ENCODE data around the gene EXOSC7. TPM values are rescaled to one million over a fixed set of nuclear protein-coding genes. Genes with fewer than 3 reads are reported as not detected.
A peak's percentile ranks its signal among the peaks of the same experiment; 100 is the strongest.

EXOSC7 gene
- total and polyA plus RNA-seq, 9 of the 15 experiments (the other 6 are each of a cell fraction or from before 2014, with no cell fraction given): 88.5 to 237 (median 112) TPM

- TF ChIP-seq CHD7 (IDR thresholded peaks at IDR 0.05; ENCODE audit: low read depth, low read length): no peak
- peak; percentile 89 for TF ChIP-seq CBFA2T3 (IDR thresholded peaks at IDR 0.05)
- TF ChIP-seq TCF3 (CRISPR knock-in tag; IDR thresholded peaks at IDR 0.05): peak; percentile 40
- no peak for TF ChIP-seq ZFX (CRISPR knock-in tag; IDR thresholded peaks at IDR 0.05)
- peak; percentile 49 to 50; a peak in 3 of 4 replicates for TF ChIP-seq TRIM24 (IDR thresholded peaks at IDR 0.05)
- TF ChIP-seq ZBTB43 (CRISPR knock-in tag; IDR thresholded peaks at IDR 0.05): no peak
- TF ChIP-seq CBFA2T2 (conservative IDR thresholded peaks at IDR 0.05): peak; percentile 76
- TF ChIP-seq NFIC (IDR thresholded peaks at IDR 0.05): peak; percentile 33; the same call in 1 of the 2 replicates
- peak; percentile 34 to 46; a peak in 2 of 4 replicates for TF ChIP-seq KDM1A (IDR thresholded peaks at IDR 0.05)
- TF ChIP-seq ARID1B (IDR thresholded peaks at IDR 0.05): peak; percentile 54
These were observed 47.6 kb downstream of the EXOSC7 start (continued) for GRCh38 chr3:45023675-45024074.

All from K562 (cell line).